ENCODE results near the gene FBXO8.

Gene FBXO8

GRCh38 chr4:174244441-174244840 lies 39.0 kb downstream of the FBXO8 start:
- no peak for DNase-seq (ENCODE audit: low read depth)

DNA sequence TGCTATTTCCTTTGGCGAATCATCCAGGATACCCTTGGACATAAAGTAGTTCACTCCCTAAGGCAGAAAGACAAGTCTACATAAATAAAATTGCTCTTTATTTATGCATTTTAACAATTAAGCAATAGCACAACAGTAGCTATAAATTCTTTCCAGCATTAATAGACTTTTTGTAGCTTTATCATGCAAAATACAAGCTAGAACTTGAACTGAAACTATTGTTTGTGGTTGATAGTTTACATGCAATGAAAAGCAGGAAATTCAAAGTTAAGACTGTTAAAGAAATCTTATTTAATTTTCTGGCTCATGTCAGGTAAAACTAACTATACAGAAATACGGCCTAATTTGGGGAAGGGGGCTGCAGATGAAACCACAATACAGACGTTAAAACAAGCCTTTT lies 42.3 kb downstream of the FBXO8 start:
- DNase-seq (ENCODE audit: low read depth): no peak

- DNase-seq (ENCODE audit: low read depth): no peak
These were observed 47.1 kb downstream of the FBXO8 start for GRCh38 chr4:174236359-174236758.

DNA sequence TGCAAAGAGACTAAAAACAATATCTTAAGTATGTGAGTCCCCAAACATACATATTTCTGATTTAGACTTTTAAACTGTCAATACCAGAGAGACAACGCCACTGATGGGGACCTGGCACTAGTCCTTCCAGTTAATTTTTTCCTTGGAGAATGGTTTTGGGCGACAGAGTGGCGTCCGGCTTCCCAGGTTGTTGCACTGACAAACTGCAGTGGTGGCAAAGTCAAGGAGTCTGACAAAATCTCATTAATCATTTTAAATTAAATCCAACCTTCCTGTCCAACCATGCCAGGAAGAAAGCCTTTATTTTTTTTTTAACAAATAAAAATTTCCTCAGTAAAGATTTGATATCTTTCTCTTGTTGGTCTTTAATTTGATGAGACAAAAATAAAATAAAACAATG lies 52.8 kb downstream of the FBXO8 start:
- no peak for DNase-seq (ENCODE audit: low read depth)

GRCh38 chr4:174230148-174230547 lies 53.3 kb downstream of the FBXO8 start:
- no peak for DNase-seq (ENCODE audit: low read depth)

- no peak for DNase-seq (ENCODE audit: low read depth)
These were observed 54.5 kb downstream of the FBXO8 start for GRCh38 chr4:174228988-174229387.

DNA sequence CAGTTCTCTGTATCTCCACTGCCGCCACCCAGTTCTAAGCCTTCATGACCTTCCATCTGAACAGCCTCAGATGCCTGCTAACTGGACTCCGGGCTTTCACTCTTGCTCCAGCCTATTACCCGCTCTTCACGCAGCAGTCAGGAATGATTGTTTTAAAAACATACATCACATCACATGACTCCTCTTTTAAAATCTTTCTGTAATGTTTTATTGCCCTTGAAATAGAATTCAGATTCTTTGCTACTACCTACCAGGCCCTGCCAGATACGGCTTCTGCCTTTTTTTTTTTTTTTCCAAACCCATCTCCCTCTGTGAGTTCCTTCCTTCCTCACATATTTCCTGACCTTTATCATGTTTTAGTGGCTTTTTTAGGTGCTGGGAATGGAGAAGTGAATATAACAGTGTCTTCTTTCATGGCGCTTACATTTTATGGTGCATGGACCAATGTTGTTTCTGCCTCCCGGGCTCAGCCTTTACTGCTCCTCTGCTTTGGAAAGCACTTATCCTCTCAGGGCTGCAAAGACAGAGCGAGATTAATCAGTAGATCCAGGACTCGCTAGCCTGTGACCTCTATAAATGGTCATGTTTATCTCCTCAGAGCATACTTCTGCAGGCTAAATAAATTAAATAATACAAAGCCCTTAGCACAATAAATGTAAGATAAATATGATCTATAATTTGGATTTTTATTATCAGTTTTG lies 58.0 kb downstream of the FBXO8 start:
- DNase-seq (ENCODE audit: low read depth): no peak

DNA sequence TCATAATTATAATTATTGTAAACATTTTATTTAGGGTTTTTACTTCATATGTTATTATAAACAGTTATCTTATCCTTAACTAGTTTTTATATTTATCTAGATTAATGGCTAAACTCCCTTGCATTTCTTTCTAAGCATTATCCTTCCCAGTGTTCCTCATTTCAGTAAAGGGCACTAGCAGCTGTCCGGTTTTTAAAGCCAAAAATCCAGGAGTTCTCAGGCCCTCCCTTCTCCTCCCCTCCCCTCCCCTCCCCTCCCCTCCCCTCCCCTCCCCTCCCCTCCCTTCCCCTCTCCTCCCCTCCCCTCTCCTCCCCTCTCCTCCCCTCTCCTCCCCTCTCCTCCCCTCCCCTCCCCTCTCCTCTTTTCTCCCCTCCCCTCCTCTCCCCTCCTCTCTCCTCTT lies 58.9 kb downstream of the FBXO8 start:
- DNase-seq (ENCODE audit: low read depth): no peak

DNA sequence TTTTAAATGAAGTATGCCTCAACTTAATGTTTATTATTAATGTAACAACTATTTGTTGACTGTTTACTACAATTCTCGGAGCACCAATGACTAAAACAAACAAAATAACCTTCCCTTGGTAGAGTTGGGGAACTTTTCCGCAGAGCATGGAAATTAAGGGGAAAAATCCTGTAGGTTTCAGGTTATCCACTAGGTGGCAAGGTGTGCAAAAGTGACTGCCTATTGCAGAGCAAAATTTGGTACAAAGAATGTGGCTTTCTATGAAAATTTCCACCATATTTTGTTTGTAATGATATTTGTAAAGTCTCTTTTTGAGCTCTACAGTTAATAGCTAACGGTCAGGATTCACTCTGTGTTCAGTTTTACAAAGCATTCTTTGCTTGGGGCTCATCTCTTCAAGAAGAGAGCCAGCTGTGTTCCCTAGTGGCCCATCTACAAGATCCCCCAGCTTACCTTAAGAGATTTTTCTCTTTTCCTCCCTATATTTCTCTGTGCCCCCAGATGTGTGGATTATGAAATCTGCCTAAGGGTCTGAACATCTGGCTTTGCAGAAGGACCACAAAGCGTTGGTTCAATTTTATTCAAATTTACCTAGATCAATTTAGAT lies 61.1 kb downstream of the FBXO8 start:
- no peak for DNase-seq (ENCODE audit: low read depth)

DNA sequence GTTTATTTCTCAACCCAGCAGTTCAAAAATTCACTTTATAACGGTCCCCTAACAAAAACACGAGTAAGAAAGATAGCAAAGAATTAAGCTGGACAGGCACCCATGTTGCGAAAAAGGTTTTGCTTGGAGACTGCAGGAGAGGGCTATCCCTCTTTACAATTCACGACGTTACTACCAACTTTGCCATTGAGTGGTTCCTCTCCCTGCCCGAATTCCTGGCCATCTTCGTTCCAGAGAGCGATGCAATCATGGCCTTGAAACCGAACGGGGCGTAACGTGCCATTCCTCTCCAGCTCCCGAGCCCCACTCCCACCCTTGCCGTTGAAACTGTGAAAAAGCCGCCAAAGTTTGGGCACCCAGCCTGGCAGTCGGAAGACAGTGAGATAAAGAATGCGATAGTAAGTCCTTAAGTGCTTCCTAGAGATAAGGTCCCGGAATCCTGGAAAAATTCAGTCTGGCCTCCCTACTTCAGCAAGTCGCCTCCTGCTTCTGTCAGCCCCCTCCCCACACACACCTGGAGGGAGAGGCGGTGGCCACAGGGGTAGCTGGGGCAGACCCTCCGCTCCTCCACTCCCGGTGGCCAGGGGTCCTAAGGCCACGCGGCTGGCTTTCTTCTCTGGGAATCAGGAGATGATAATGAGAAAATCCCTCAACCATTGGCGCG lies 65.2 kb downstream of the FBXO8 start:
- DNase-seq (ENCODE audit: low read depth): no peak

DNA sequence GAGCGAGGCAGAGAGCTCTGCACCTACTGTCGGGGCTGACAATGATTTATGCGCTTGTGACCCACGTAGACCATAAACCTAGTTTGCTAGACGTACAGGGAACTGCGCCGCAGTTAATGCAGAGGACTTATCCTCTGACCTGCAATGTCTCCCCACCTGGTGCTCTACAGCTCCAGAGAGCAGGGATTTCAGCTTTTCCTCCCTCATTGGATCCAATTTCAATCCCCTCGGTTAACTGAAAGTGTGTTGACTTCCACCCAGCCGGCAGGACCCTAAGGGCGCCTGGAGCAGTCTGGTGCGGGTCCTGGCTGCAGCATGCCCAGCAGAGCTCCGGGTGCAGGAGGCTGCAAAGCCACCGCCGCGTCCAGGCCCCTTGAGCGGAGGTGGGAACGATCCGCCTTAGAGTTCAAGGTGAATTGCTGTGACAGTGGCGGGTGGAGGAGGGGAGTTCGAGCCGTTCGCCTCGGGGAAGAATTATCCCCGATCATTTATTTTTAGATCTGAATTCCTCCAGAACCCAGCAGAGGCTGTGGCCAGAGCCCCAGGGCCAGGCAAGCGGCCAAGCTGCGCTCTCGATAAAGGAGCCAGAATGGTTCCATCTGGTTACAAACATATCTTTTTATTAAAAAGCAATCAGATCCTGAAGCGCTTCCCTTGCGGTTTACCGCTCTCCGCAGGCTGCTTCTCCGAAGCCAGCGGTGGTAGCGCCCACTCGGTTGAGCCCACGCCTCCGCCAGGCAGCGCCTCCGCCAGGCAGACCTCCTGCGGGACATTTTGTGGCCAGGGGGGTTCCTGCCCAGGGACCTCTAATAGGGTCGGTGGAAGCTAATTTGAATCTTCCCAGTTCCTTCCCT lies 66.0 kb downstream of the FBXO8 start:
- DNase-seq (ENCODE audit: low read depth): no peak

GRCh38 chr4:174216799-174217272 lies 66.6 kb downstream of the FBXO8 start:
- DNase-seq (ENCODE audit: low read depth): no peak

DNA sequence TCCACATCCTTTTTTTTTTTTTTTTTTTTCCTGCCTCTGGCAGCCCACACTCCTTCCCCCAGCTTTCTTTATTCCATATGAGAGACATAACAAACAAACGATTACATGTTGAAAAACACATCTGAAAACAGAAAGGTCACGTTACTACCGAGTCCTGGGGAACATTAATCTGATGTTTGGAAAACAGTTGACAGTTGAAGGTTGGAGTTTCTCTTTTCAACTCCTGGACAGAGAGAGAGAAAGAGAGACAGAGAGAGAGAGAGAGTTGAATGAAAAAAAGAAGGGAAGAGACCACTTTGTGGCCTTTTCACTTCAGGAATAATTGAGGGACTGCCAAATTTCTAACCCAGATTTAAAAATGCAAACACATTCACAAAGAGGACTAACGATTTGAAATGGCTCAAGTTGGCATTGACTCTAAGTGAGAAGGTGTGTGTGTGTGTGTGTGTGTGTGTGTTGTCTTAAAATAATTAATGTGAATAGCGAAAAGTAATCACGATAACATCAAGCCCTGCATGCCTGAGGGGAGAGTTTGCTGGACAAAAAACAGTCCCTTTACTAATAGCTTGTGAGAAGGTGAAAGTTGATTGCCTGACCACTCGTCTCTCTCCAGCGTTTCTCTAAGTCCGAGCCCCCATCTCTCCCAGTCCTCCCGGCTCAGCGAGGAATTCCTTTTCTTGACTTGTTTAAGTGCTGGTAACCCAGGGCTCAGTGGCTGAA lies 67.3 kb downstream of the FBXO8 start:
- DNase-seq (ENCODE audit: low read depth): no peak

GRCh38 chr4:174215057-174215456 lies 68.4 kb downstream of the FBXO8 start:
- DNase-seq (ENCODE audit: low read depth): no peak

DNA sequence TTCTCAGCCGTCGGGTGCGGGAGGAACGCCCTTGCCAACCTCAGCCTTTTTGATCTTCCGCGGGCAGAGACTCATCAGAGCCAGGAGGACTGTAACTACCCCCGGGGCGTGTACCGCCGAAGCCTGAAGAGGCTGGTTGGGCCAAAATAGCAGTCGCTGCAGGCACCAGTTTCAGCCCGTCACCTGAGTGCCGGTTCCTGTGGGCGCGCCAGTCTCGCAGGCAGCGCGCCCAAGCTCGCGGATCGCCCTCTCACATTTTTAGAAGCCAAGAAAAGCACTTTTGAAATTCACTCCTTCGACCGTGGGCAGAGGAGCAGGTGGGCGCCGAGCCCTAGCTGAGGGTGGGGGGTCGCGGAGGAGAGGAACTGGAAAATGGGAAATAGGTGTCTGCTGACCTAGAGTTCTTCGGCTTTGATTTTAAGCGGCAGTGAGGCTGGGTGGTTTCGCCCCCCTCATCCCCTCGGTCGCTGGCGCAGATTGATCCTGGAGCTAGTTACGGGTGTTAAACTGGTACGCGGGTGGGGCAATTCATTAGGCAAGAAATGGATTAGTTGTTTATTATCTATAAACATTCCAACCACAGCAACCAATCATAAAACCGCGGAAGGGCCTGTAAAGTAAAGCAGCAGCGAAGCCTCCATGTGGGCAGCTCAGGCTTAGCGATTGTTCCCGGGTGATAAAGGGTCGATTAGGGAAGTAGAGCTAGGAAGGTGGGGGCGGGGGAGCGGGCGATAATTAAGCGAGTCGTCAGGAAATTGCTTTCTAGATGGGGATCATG lies 69.2 kb downstream of the FBXO8 start:
- no peak for DNase-seq (ENCODE audit: low read depth)

- DNase-seq (ENCODE audit: low read depth): no peak
These were observed 69.8 kb downstream of the FBXO8 start for GRCh38 chr4:174213731-174214100.

DNA sequence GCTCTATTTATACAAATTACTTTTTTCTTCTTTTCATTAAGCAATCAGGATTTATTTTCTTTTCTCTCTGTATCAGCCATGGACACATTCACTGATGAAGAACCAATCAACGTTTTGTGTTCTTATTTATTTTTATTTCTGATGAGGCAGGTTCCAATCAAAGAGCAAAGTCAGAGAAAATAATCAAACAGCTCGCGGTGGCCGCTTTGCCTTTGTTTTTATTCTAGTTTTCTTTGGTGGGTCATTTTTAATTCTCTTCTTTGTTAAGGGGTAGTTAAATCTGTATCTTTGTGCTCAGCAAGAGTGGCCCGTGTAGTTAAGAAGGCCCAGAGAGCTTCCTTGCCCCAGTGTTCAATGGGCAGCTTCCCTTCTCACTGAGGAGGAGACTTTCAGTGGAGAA lies 71.4 kb downstream of the FBXO8 start:
- no peak for DNase-seq (ENCODE audit: low read depth)

- no peak for DNase-seq (ENCODE audit: low read depth)
These were observed 71.8 kb downstream of the FBXO8 start for GRCh38 chr4:174211622-174212044.

DNA sequence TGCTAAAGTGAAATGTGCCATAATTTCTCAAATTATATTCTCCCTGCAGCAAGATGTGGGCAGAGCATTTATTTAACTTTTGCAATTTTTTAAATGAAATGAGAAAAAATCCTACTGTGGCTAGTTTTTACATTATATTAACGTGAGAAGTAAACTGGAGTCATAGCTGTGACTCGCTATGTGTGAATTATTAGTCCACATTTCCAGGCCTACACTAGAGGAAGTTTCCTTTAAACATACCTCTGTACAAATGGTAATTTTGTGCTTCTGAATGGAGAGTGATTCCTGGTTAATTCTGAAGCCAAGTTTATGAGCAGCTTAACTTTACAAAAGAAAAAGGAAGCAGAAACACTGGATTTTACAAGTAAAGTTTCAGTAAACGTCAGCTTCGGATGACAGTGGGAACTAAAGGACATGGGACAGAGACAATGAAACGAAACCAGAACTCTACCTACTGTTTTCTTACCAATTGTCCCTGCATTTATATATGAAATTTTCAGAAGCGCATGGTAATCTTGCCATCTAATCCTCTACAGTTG lies 72.4 kb downstream of the FBXO8 start:
- no peak for DNase-seq (ENCODE audit: low read depth)

- DNase-seq (ENCODE audit: low read depth): no peak
These were observed 73.1 kb downstream of the FBXO8 start for GRCh38 chr4:174210354-174210753.

GRCh38 chr4:174209341-174209740 lies 74.1 kb downstream of the FBXO8 start:
- DNase-seq (ENCODE audit: low read depth): no peak

Measured in stimulated activated CD8-positive, alpha-beta memory T cell treated with anti-CD3 and anti-CD28 coated beads, Interleukin-7, amount 100 ng/mL, for 24 hours (primary cell).